Esophagus muscularis mucosa (tissue), 3 donors: ENCODE measurements around the gene LARP4B.

Experiments
- CTCF ChIP-seq, 3 experiments: fragments of 200-600 bp in 2 of 3; fragments of 450-650 bp in 1 of 3; sonication (generic) in 2 of 3; IDR thresholded peaks; one replicate each; pipeline ENCODE4 v1.5.1; 2017 to 2019; ENCODE audit warnings: antibody characterized with exemption in 3 of 3, mild to moderate bottlenecking in 2 of 3, moderate library complexity in 1 of 3
- POLR2A ChIP-seq: fragments of 450-650 bp; IDR thresholded peaks from one replicate; pipeline ENCODE4 v1.6.1; 2017; ENCODE audit warnings: antibody characterized with exemption, moderate library complexity, mild to moderate bottlenecking, low read depth
- POLR2AphosphoS5 ChIP-seq, 2 donors: sonication (generic); formaldehyde crosslinking; IDR thresholded peaks; one replicate each; pipeline ENCODE4 v1.6.1; 2017; ENCODE audit warnings: antibody characterized with exemption in 2 of 2

GRCh38 chr10:927131-927530 lies 4.4 kb downstream of the LARP4B start:
- TF ChIP-seq POLR2A = no peak
- no peak for TF ChIP-seq POLR2AphosphoS5 (IDR thresholded peaks at IDR 0.05)
- TF ChIP-seq CTCF (IDR thresholded peaks at IDR 0.05) = no peak
